Kidney (tissue), 14 donors: ENCODE data around the gene MUC7. TPM values are rescaled to one million over a fixed set of nuclear protein-coding genes. Genes with fewer than 3 reads are reported as not detected.
"Not testable (repeated sequence)": the region's sequence is repeated elsewhere in the genome, so short reads cannot be mapped to it uniquely, and the experiment has no call there.

Experiments used
- DNase-seq, 5 donors: peaks; one replicate each; pipeline ENCODE4 v3.0.0-alpha.2; 2013 to 2020
- FAIRE-seq: peaks from 2 replicates; lab custom pipeline; 2012; peaks lifted over from hg19 to GRCh38; lab: Jason Lieb, UNC
- H3K27ac ChIP-seq, 2 donors: one replicate each; pipeline ENCODE4 v1.7.0; 2013; ENCODE audit warnings: low read depth in 2 of 2, low read length in 2 of 2, inconsistent platforms in 1 of 2
- H3K27me3 ChIP-seq: one replicate; pipeline ENCODE4 v1.7.1; 2013; ENCODE audit warnings: low read length, inconsistent platforms; ENCODE audit not compliant: control insufficient read depth, insufficient read depth
- H3K36me3 ChIP-seq, 3 donors: one replicate each; pipeline versions ENCODE4 v1.7.0 to v1.7.1; 2013; ENCODE audit warnings: low read length in 3 of 3, control low read depth in 1 of 3, inconsistent platforms in 1 of 3; ENCODE audit not compliant: insufficient read depth in 3 of 3, control insufficient read depth in 2 of 3
- H3K4me1 ChIP-seq, 3 donors: one replicate each; pipeline versions ENCODE4 v1.7.0 to v1.7.1; 2013; ENCODE audit warnings: low read length in 3 of 3, inconsistent platforms in 1 of 3, low read depth in 1 of 3; ENCODE audit not compliant: control insufficient read depth in 2 of 3, insufficient read depth in 2 of 3
- H3K4me3 ChIP-seq, 3 donors: one replicate each; pipeline versions ENCODE4 v1.7.0 to v1.8.1; 2013; ENCODE audit warnings: low read length in 3 of 3, control low read depth in 1 of 3, inconsistent platforms in 1 of 3
- H3K9ac ChIP-seq, 3 donors: one replicate each; pipeline versions ENCODE4 v1.7.0 to v1.7.1; 2013; ENCODE audit warnings: low read length in 3 of 3, control low read depth in 1 of 3, inconsistent platforms in 1 of 3
- H3K9me3 ChIP-seq, 3 donors: one replicate each; pipeline versions ENCODE4 v1.7.0 to v1.7.1; 2013; ENCODE audit warnings: low read length in 3 of 3, control low read depth in 1 of 3, inconsistent platforms in 1 of 3; ENCODE audit not compliant: control insufficient read depth in 2 of 3, insufficient read depth in 1 of 3
- CTCF ChIP-seq: IDR thresholded peaks from 3 replicates; pipeline ENCODE4 v1.5.1; 2012; ENCODE audit warnings: mild to moderate bottlenecking, moderate library complexity, borderline replicate concordance; ENCODE audit not compliant: insufficient read depth; ENCODE audit errors: extremely low read depth
- intact Hi-C: fragments of 100-400 bp; cut with DNase I; formaldehyde crosslinking; loops from one replicate; pipeline ENCODE4 v1.11.1; 2022
- polyA plus RNA-seq: library from polyadenylated mRNA; stranded (reverse); fragments of 350-450 nt; fragmentation: Illumina TruSeq; extraction: RNeasy Lipid Tissue Mini Kit (QIAGEN cat#74804); gene quantifications from one replicate; pipeline ENCODE4 v1.2.3, GENCODE V29; 2014; ENCODE audit warnings: low read depth, low replicate concordance; ENCODE audit not compliant: insufficient read depth
- total RNA-seq: library from RNA; stranded (reverse); fragmentation: NEBNext Ultra II Directional; extraction: Animal tissue kit (Norgen Biotek cat#: 25700); gene quantifications from one replicate; pipeline ENCODE4 v1.2.1, GENCODE V29; 2021
- donor health status: control.
- donor health status: control.
- donor health status: control.
- donor health status: control.
- donor health status: control.
- donor health status: DM: yes; HTN: yes; CAD: no.
- donor health status: Normal renal cell carcinoma (clear cell type).

Gene MUC7
- total and polyA plus RNA-seq, 2 donors from 2014 or later = not detected

GRCh38 chr4:70496231-70496630 lies 24.2 kb downstream of the MUC7 start:
- no peak overlapping the region for H3K27ac ChIP-seq
- H3K27me3 ChIP-seq = no peaks in the 10 kb centered on the region
- H3K4me3 ChIP-seq = no peak overlapping the region
- no peaks in the 10 kb centered on the region for H3K36me3 ChIP-seq
- H3K9ac ChIP-seq = no peak overlapping the region
- no peaks in the 10 kb centered on the region for H3K9me3 ChIP-seq
- FAIRE-seq (no peak), DNase-seq (no peak)
- H3K4me1 ChIP-seq = no peaks in the 10 kb centered on the region
- no peak for TF ChIP-seq CTCF
- intact Hi-C loops = no loop called here

- intact Hi-C loops, H3K27ac ChIP-seq, H3K9me3 ChIP-seq, H3K4me3 ChIP-seq, H3K9ac ChIP-seq, DNase-seq, H3K4me1 ChIP-seq, H3K27me3 ChIP-seq, FAIRE-seq, H3K36me3 ChIP-seq: not testable (repeated sequence)
Measured at GRCh38 chr4:70501838-70502237, 29.8 kb downstream of the MUC7 start.

GRCh38 chr4:70504733-70505132 lies 32.7 kb downstream of the MUC7 start:
- Histone ChIP-seq H3K4me1 (no peaks in the 10 kb centered on the region), H3K9ac (no peak overlapping the region), H3K36me3 (no peaks in the 10 kb centered on the region), H3K4me3 (no peak overlapping the region), H3K27ac (no peak overlapping the region), H3K9me3 (no peaks in the 10 kb centered on the region), H3K27me3 (no peaks in the 10 kb centered on the region)
- FAIRE-seq (no peak), DNase-seq (no peak)
- intact Hi-C loops = no loop called here
- TF ChIP-seq CTCF = no peak

- Histone ChIP-seq H3K9ac (no peak overlapping the region), H3K27me3 (no peaks in the 10 kb centered on the region), H3K9me3 (no peaks in the 10 kb centered on the region), H3K36me3 (no peaks in the 10 kb centered on the region), H3K4me3 (no peak overlapping the region), H3K27ac (no peak overlapping the region), H3K4me1 (no peaks in the 10 kb centered on the region)
- intact Hi-C loops = no loop called here
- DNase-seq (peak; percentile 60 to 72 (median 69)), FAIRE-seq (peak; percentile 32)
- TF ChIP-seq CTCF = peak; percentile 63
Measured at GRCh38 chr4:70505151-70505748, 33.3 kb downstream of the MUC7 start.
